BJ (cell line): ENCODE data around the gene SLC38A2. TPM values are rescaled to one million over a fixed set of nuclear protein-coding genes. Genes with fewer than 3 reads are reported as not detected.

ENCODE experiments used
- CTCF ChIA-PET: fragments of 350-600 bp; formaldehyde crosslinking; extraction: SDS; loops from one replicate; lab custom pipeline; 2021; ENCODE audit warnings: antibody characterized with exemption, inconsistent platforms; lab: Yijun Ruan, JAX
- POLR2A ChIA-PET: fragments of 300-600 bp; sonication (Branson Sonifier 250); formaldehyde crosslinking; extraction: SDS; loops from one replicate; lab custom pipeline; 2021; ENCODE audit warnings: antibody characterized with exemption; lab: Charles Lee
- DNase-seq: peaks from one replicate; pipeline ENCODE4 v3.0.0-alpha.2; 2011; ENCODE audit warnings: low read depth
- H3K27me3 ChIP-seq: 2 replicates; pipeline ENCODE4 v1.6.0; 2011; ENCODE audit warnings: low read length; ENCODE audit not compliant: control insufficient read depth, insufficient read depth
- H3K36me3 ChIP-seq: 2 replicates; pipeline ENCODE4 v1.5.1; 2011; ENCODE audit warnings: low read length; ENCODE audit not compliant: control insufficient read depth, insufficient read depth
- H3K4me3 ChIP-seq: 2 replicates; pipeline ENCODE4 v1.5.1; 2011; ENCODE audit warnings: low read depth, mild to moderate bottlenecking, control low read depth, low read length
- polyA plus RNA-seq: library from polyadenylated mRNA; depleted of rRNA; stranded (reverse); fragments of >200 nt; gene quantifications from 2 replicates; pipeline ENCODE4 v1.2.3, GENCODE V29; 2011
- TF ChIP-seq, protein P1 (sequence below): IDR thresholded peaks from 2 replicates; pipeline ENCODE4 v1.5.1; 2011; ENCODE audit warnings: low read depth, mild to moderate bottlenecking, control low read depth, inconsistent platforms, low read length, moderate library complexity; ENCODE audit not compliant: insufficient read depth

The SLC38A2 gene
- polyA plus RNA-seq, 1 experiment = 472 TPM

- H3K36me3 ChIP-seq = peaks cover 23% of the 10 kb centered on the region
- ChIA-PET CTCF (interaction anchor here (0.9 kb wide), 1 partner anchor 9 kb away, joined by 3 read pairs; no protein-coding TSS in a partner anchor), POLR2A (interaction anchor here (0.9 to 1.3 kb wide), 2 partner anchors 9 to 563 kb away, joined by 3 read pairs; no protein-coding TSS in a partner anchor)
- no peaks in the 10 kb centered on the region for H3K27me3 ChIP-seq
- H3K4me3 ChIP-seq = peak overlapping the region; percentile 13; the same call in 1 of the 2 replicates
- TF ChIP-seq, protein P1, sequence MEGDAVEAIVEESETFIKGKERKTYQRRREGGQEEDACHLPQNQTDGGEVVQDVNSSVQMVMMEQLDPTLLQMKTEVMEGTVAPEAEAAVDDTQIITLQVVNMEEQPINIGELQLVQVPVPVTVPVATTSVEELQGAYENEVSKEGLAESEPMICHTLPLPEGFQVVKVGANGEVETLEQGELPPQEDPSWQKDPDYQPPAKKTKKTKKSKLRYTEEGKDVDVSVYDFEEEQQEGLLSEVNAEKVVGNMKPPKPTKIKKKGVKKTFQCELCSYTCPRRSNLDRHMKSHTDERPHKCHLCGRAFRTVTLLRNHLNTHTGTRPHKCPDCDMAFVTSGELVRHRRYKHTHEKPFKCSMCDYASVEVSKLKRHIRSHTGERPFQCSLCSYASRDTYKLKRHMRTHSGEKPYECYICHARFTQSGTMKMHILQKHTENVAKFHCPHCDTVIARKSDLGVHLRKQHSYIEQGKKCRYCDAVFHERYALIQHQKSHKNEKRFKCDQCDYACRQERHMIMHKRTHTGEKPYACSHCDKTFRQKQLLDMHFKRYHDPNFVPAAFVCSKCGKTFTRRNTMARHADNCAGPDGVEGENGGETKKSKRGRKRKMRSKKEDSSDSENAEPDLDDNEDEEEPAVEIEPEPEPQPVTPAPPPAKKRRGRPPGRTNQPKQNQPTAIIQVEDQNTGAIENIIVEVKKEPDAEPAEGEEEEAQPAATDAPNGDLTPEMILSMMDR = no peak
- no peak for DNase-seq
Measured at GRCh38 chr12:46365951-46366379, 6.6 kb downstream of the SLC38A2 start.

GRCh38 chr12:46364777-46365580 is 7.6 kb downstream of the SLC38A2 start:
- no peak for DNase-seq
- Histone ChIP-seq H3K36me3 (peaks cover 25% of the 10 kb centered on the region), H3K4me3 (peak overlapping the region; percentile 1; the same call in 1 of the 2 replicates), H3K27me3 (no peaks in the 10 kb centered on the region)
- TF ChIP-seq, protein P1 = no peak
- POLR2A ChIA-PET = interaction anchor here (0.7 to 0.9 kb wide), 4 partner anchors 129 to 564 kb away, joined by 3 to 8 read pairs (median 4); no protein-coding TSS in a partner anchor
- CTCF ChIA-PET = interaction anchor here (0.7 kb wide), 1 partner anchor 240 kb away, joined by 3 read pairs; no protein-coding TSS in a partner anchor

- H3K36me3 ChIP-seq = peaks cover 30% of the 10 kb centered on the region
- CTCF ChIA-PET = interaction anchor here (0.6 to 0.9 kb wide), 3 partner anchors 10 to 239 kb away, joined by 3 to 5 read pairs (median 3); no protein-coding TSS in a partner anchor
- no peak for DNase-seq
Measured at GRCh38 chr12:46364300-46364696, 8.3 kb downstream of the SLC38A2 start.

GRCh38 chr12:46363582-46364299 is 8.8 kb downstream of the SLC38A2 start:
- DNase-seq = no peak
- CTCF ChIA-PET = interaction anchor here (0.6 to 0.9 kb wide), 5 partner anchors 10 to 239 kb away, joined by 3 to 5 read pairs (median 4); no protein-coding TSS in a partner anchor
- Histone ChIP-seq H3K36me3 (peaks cover 30% of the 10 kb centered on the region), H3K27me3 (no peaks in the 10 kb centered on the region), H3K4me3 (no peak overlapping the region)
- POLR2A ChIA-PET = interaction anchor here (0.6 to 0.7 kb wide), 2 partner anchors 120 to 297 kb away, joined by 3 read pairs; no protein-coding TSS in a partner anchor
- TF ChIP-seq, protein P1 = no peak

More at GRCh38 chr12:46364300-46364696, 8.3 kb downstream of the SLC38A2 start:
- TF ChIP-seq, protein P1 = no peak
- POLR2A ChIA-PET = no interaction called here
- Histone ChIP-seq H3K27me3 (no peaks in the 10 kb centered on the region), H3K4me3 (no peak overlapping the region)
